H1 (cell line): Measurements from ENCODE around the gene OTOP3. TPM values are rescaled to one million over a fixed set of nuclear protein-coding genes. Genes with fewer than 3 reads are reported as not detected.

Experiments
- CBX8 ChIP-seq: fragments of 300-800, 300-1000 bp; sonication (generic); IDR thresholded peaks from 2 replicates; pipeline ENCODE4 v1.7.1; 2016; ENCODE audit warnings: low read depth, low read length, borderline replicate concordance
- RNF2 ChIP-seq: fragments of 200-900, 300-1000 bp; sonication (generic); IDR thresholded peaks from 2 replicates; pipeline ENCODE4 v1.7.1; 2016; ENCODE audit warnings: borderline replicate concordance, low read depth, mild to moderate bottlenecking, antibody characterized with exemption, low read length; ENCODE audit not compliant: poor library complexity, severe bottlenecking; ENCODE audit errors: missing control alignments
- polyA plus RNA-seq, 7 experiments: library from polyadenylated mRNA; depleted of rRNA in 3 of 7; stranded (reverse) in 5 of 7; unstranded in 2 of 7; fragments of >200 nt in 5 of 7; fragments of 200-250 nt in 2 of 7; gene quantifications; 1 replicate in 5 of 7; 2 replicates in 1 of 7; 4 replicates in 1 of 7; pipeline versions ENCODE4 v1.2.1 to v1.2.3, GENCODE V29; 2011 to 2013; ENCODE audit warnings: missing spikeins in 2 of 7, mixed read lengths in 2 of 7
- total RNA-seq: library from RNA; stranded (reverse); fragmentation: NEBNext Ultra II Directional; extraction: Animal tissue kit (Norgen Biotek cat#: 25700); gene quantifications from 2 replicates; pipeline ENCODE4 v1.2.1, GENCODE V29; 2021
- TF ChIP-seq, protein P1 (sequence below): IDR thresholded peaks from 2 replicates; pipeline ENCODE4 v1.6.1; 2012; ENCODE audit warnings: inconsistent platforms

The OTOP3 gene
- total and polyA plus RNA-seq, 2 of the 8 experiments (the other 6 are each of a cell fraction or from before 2014, with no cell fraction given) = 0.05 TPM; not detected in 1

DNA sequence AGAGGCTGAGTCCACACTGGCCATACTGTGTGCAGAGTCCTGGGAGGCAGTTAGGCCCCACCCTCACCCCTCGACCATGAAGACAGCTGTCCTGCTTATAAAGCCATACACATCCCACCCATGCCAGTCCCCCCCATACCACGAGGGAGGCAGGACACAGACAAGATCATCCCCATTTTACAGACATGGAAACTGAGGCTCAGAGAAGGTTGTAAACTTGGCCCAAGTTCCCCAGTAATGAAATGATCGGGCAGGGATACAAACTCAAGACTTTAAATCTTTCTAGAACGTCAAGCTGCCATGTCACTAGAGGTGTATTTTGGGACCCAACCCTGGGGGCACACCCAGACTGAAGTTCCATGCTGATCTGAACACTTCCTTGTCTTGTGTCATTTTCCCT, 20.4 kb downstream of the OTOP3 start (continued):
- TF ChIP-seq, protein P1, sequence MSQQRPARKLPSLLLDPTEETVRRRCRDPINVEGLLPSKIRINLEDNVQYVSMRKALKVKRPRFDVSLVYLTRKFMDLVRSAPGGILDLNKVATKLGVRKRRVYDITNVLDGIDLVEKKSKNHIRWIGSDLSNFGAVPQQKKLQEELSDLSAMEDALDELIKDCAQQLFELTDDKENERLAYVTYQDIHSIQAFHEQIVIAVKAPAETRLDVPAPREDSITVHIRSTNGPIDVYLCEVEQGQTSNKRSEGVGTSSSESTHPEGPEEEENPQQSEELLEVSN = no peak
- TF ChIP-seq RNF2 = no peak
- TF ChIP-seq CBX8 = no peak
